ENCODE data around the gene PRMT5. TPM values are rescaled to one million over a fixed set of nuclear protein-coding genes. Genes with fewer than 3 reads are reported as not detected.

The PRMT5 gene
- total RNA-seq, 4 donors from 2014 or later, result 26.5 to 41.6 (median 35.1) TPM

DNA sequence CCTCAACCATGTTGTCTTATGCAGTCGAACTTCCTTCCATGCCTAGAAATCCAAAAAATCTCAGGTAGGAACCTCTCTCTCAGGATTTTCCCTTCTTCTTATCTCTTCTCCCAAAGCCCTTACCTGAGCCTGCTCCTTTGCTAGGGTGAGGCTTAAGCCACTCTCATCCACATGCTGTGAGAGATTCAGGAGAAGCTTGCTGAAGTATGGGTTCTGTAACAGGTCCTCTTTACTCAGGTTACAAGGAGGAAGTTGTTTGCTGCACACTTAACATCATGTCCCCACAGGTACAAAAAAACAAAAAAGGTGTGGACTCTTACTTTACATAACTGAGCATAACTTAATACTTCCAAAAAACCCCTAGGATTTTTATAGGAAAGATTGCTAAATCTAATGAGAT, 23.2 kb upstream of the PRMT5 start:
- no peak for TF ChIP-seq CTCF (IDR thresholded peaks at IDR 0.05; ENCODE audit: low read depth)

DNA sequence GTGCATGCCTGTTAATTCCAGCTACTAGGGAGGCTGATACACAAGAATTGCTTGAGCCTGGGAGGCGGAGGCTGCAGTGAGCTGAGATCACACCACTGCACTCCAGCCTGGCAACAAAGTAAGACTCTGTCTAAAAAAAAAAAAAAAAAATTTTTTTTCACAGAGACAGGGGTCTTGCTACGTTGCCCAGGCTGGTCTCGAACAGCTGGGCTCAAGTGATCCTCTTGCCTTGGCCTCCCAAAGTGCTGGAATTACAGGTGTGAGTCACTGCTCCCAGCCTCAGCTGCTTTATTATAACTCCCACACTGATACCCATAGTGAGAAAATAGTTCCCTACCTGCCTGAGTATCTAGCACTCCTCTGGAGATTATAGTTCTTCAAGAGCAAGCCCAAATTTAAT, 16.5 kb upstream of the PRMT5 start:
- TF ChIP-seq CTCF (IDR thresholded peaks at IDR 0.05; ENCODE audit: low read depth), result no peak

DNA sequence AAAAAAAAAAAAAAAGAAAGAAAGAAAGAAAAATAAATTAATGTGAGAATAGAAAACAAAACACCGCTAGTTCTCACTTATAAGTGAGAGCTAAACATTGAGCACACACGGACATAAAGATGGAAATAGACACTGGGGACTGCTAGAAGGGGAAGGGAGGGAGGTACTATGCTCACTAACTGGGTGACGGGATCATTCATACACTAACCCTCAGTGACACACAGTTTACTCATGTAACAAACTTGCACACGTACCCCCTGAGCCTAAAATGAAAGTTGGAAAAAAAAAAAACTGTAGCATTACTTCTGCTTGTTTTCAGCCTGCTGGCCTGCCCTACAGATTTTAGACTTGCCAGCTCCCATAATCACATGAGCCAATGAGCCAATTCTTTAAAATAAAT, 10.5 kb upstream of the PRMT5 start:
- TF ChIP-seq CTCF (IDR thresholded peaks at IDR 0.05; ENCODE audit: low read depth), result no peak

GRCh38 chr14:22935156-22935555, 6.0 kb upstream of the PRMT5 start:
- no peak for TF ChIP-seq CTCF (IDR thresholded peaks at IDR 0.05; ENCODE audit: low read depth)

- no peak for TF ChIP-seq CTCF (IDR thresholded peaks at IDR 0.05; ENCODE audit: low read depth)
Observed at GRCh38 chr14:22932146-22932545, 3.0 kb upstream of the PRMT5 start.

DNA sequence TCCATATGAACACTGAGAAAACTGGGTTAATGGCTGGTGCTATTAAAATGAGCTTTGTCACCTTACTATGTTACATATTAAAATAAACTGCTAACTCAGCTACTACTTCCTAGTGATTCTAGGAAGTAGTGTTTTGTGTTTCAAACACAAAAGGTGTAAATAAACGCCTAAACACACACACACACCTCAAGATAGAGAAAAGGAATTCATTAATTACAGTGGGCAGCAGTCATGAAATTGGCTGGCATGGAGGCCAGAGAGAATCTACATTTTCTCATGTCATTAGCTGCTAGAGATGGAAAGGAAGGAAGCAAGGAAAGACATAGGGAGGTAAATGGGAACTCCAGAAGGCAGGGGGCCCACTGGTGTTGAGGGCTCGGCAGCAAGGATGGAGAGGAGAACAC, 787 bp upstream of the PRMT5 start:
- TF ChIP-seq CTCF (IDR thresholded peaks at IDR 0.05; ENCODE audit: low read depth), result no peak

GRCh38 chr14:22928237-22929103, 706 bp downstream of the PRMT5 start:
- TF ChIP-seq CTCF (IDR thresholded peaks at IDR 0.05; ENCODE audit: low read depth), result no peak
